ENCODE results near the gene TIMM17B.
"Not testable (repeated sequence)": the region's sequence is repeated elsewhere in the genome, so short reads cannot be mapped to it uniquely, and the experiment has no call there.

The TIMM17B gene

DNA sequence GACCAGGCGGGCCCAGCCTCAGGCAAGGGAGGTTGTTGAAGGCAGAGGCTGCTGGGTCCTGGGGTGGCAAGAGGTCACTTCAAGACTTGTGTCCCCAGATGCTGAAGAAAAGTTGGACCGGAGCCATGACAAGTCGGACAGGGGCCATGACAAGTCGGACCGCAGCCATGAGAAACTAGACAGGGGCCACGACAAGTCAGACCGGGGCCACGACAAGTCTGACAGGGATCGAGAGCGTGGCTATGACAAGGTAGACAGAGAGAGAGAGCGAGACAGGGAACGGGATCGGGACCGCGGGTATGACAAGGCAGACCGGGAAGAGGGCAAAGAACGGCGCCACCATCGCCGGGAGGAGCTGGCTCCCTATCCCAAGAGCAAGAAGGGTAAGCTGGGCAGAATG, 4.6 kb upstream of the TIMM17B start:
- TF ChIP-seq JUND (IDR thresholded peaks at IDR 0.05; ENCODE audit: low read depth), result no peak
- in situ Hi-C loops (cut with HindIII; ENCODE audit: low pct_unique_long_range_greater_than_20kb, low sequenced_read_pairs), result no loop called here
- no peak for DNase-seq (ENCODE audit: low read depth in 1 of 2, low spot score in 1 of 2)

DNA sequence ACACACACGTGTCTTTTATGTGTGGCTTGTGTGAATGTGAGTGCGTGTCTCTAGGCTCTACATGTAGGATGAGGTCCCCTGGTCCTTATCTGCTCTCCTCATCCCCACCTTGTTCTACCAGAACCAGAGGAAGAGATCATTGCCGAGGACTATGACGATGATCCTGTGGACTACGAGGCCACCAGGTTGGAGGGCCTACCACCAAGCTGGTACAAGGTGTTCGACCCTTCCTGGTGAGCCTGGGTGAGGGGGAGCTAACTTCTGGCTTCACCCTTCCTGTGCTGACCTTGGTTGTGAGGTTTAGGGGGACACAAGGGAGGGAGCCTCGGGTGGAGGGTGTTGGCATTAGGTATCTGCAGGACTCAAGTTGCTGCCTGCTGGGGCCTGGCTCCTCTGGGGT, 3.5 kb upstream of the TIMM17B start:
- in situ Hi-C loops (cut with HindIII; ENCODE audit: low pct_unique_long_range_greater_than_20kb, low sequenced_read_pairs), result no loop called here
- no peak for DNase-seq (ENCODE audit: low read depth in 1 of 2, low spot score in 1 of 2)
- TF ChIP-seq JUND (IDR thresholded peaks at IDR 0.05; ENCODE audit: low read depth), result no peak

DNA sequence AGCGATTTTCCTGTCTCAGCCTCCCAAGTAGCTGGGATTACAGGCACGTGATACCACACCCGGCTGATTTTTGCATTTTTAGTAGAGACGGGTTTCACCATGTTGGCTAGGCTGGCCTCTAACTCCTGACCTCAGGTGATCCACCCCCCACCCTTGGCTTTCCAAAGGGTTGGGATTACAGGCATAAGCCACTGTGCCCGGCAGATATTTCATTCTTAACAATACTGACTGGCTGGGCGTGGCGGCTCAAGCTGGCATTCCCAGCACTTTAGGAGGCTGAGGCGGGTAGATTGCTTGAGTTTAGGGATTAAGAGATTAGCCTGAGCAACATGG, 1.5 kb upstream of the TIMM17B start:
- no peak for DNase-seq (ENCODE audit: low read depth in 1 of 2, low spot score in 1 of 2)
- TF ChIP-seq JUND (IDR thresholded peaks at IDR 0.05; ENCODE audit: low read depth), result no peak
- in situ Hi-C loops (cut with HindIII; ENCODE audit: low pct_unique_long_range_greater_than_20kb, low sequenced_read_pairs), result no loop called here

DNA sequence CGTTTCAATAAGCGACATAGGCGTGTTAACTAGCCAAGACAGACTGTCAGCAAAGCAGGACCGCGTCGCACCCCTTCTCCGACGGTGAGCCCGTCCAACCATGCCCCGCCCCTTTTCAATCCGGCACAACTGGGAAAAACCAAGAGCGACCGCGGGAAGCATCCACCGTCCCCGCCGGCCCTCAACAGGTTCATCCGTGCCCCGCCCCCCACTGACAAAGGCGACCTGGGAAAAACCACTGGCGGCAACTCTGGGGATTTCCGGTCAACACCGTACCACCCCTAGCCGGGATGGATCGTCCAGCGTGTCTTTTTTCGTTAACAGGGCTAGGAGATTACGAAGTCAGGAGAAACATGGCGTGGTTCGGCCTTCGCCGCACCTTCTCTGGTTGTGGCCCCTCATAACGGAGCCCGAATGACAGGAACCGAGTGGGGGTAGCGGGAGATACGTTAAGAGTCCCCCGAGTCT, 377 bp downstream of the TIMM17B start:
- DNase-seq (ENCODE audit: low read depth in 1 of 2, low spot score in 1 of 2), result peak; percentile 37 to 94
- in situ Hi-C loops (cut with HindIII; ENCODE audit: low pct_unique_long_range_greater_than_20kb, low sequenced_read_pairs), result no loop called here

DNA sequence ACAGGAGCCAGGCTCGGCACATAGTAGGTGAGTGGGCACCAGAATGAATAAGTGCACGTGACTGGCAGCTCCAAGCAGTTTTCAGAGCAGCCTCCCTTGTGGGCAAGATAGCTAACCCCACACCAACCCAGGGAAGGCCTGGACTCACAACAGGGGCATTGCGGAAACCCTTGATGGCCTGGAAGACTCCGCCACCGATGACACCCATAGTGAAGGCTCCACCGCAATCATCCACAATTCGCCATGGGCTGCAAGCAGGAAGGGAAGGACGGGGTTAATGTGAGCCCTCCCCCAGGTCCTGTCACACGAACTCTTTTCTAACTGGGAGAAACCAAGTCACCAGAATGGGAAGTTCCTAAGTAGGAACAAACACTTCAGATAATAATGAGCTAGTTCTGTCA, 957 bp downstream of the TIMM17B start:
- in situ Hi-C loops (cut with HindIII; ENCODE audit: low pct_unique_long_range_greater_than_20kb, low sequenced_read_pairs), result no loop called here
- no peak for TF ChIP-seq JUND (IDR thresholded peaks at IDR 0.05; ENCODE audit: low read depth)
- peak in 1 of 2 experiments; percentile 71 for DNase-seq (ENCODE audit: low read depth in 1 of 2, low spot score in 1 of 2)

More for the DNA sequence above, 377 bp downstream of the TIMM17B start:
- no peak for TF ChIP-seq JUND (IDR thresholded peaks at IDR 0.05; ENCODE audit: low read depth)

DNA sequence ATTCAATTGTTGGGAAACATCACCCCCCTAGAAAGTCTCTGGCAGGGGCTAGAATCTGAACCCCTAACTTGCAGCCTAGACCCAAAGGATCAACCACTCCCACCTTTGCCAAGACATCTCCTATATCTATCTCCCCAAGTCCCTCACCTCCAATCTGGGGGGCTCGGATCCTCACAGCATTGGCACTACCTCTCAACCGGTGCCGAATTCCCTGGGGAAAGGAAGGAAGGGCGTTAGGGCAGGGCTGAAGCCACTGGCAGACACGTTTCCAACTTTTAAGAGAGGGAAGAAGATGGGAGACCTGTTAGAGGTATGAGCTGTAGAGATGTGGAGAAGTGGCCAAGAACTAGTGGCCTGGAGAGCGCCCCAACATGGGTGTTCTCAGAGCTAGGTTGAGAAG, 2.7 kb downstream of the TIMM17B start:
- in situ Hi-C loops (cut with HindIII; ENCODE audit: low pct_unique_long_range_greater_than_20kb, low sequenced_read_pairs), result no loop called here
- no peak for DNase-seq (ENCODE audit: low read depth in 1 of 2, low spot score in 1 of 2)
- TF ChIP-seq JUND (IDR thresholded peaks at IDR 0.05; ENCODE audit: low read depth), result no peak

DNA sequence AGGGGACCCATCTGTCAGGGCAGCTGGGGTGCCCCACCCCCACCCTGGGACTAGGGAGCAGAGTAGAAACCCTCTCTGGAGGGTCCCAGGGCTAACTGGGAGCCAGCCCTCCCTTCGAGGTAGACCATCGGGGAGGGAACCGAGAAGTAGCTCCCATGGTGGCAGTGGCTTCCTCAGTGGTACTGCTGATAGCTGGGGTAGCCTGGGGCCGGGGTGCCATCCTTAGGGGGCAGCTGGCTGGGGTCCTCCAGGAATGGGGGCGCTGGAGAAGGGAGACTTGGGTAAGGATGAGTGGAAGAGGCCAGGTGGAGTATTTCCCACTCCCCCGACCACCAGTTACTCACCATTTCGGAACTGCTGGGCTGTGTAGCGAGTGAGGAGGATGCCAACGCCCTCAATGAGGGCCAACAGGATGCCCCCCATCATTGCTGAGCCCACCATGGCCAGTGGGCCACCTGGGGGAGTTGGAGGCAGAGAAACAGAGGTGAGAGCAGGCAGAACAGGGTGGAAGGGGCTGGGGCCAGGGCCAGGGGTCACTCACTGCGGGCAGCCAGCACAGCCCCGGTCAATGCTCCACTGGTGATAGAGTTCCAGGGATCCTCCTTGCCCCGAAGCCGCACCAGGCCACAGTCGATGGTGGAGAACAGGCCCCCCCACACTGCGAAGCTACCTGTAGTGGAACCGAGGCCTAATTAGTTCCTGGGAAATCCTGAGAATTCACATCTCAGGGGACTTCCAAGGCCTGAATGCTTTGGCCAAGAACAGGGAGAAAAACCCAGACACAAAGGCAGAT, 3.8 kb downstream of the TIMM17B start:
- no peak for TF ChIP-seq JUND (IDR thresholded peaks at IDR 0.05; ENCODE audit: low read depth)
- in situ Hi-C loops (cut with HindIII; ENCODE audit: low pct_unique_long_range_greater_than_20kb, low sequenced_read_pairs), result no loop called here
- DNase-seq (ENCODE audit: low read depth in 1 of 2, low spot score in 1 of 2), result no peak

DNA sequence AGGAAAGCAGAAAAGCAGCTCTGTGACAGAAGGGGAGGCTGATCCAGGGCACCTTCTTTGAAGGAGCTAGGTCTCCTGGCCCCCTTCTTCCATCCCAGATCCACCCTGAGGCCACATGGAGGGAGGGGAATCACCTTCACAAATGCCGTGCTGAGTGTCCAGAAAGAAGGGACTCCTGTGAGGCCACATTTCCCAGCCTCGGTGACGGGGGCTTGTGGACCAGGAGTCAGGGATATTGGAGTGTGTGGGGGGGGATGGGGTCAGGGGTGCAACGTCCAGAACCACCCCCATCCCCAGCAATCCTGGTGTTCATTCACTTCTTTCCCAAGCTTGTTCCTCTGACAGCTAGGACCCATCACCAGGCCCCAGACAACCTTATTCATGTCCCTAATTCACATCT, 4.7 kb downstream of the TIMM17B start:
- DNase-seq (ENCODE audit: low read depth in 1 of 2, low spot score in 1 of 2), result no peak
- TF ChIP-seq JUND (IDR thresholded peaks at IDR 0.05; ENCODE audit: low read depth), result no peak
- in situ Hi-C loops (cut with HindIII; ENCODE audit: low pct_unique_long_range_greater_than_20kb, low sequenced_read_pairs), result no loop called here

DNA sequence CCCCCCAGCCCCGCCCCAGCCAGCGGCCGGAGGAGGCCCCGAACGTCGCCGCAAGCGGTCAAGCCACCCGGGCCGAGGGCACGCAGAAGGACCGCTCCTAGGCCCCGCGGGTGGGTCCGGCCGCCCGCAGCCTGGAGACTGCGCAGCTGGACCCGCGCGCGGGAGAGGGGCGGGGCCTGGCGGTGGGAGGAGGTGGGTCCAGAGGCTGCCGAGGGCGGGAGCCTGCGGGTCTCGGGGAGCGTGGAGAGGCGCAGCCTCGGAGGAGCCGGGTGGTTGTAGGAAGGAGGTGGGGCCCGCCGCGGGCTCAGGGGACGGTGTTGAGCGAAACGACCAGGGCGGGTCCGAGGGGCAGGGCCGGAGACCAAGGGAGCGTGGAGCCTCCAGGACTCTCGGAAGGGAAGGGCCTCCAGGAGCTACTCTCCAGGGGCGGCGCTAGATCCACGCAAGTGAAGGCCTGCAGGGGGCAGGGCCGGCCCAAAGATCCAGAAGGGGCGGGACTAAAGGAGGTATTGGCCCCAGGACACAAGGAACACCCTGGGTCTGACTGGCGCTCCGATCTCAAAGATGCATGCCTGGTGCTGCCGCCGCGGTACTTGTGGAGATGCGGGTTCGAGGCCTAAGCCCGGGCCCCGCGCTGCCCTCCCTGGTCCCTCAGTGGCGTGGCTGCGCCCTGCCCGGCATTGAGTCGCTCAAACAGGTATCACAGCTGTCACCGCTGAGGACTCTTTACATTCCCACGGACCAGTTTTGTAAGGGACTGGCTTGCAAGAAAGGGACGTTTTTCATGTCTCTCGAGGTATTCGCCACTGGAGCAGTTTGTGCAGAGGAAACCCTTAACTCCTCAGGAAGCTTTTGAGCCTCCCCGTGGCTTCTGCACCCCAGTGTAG, 5.9 kb downstream of the TIMM17B start:
- no peak for TF ChIP-seq JUND (IDR thresholded peaks at IDR 0.05; ENCODE audit: low read depth)
- in situ Hi-C loops (cut with HindIII; ENCODE audit: low pct_unique_long_range_greater_than_20kb, low sequenced_read_pairs), result no loop called here
- peak; percentile 68 to 97 for DNase-seq (ENCODE audit: low read depth in 1 of 2, low spot score in 1 of 2)

DNA sequence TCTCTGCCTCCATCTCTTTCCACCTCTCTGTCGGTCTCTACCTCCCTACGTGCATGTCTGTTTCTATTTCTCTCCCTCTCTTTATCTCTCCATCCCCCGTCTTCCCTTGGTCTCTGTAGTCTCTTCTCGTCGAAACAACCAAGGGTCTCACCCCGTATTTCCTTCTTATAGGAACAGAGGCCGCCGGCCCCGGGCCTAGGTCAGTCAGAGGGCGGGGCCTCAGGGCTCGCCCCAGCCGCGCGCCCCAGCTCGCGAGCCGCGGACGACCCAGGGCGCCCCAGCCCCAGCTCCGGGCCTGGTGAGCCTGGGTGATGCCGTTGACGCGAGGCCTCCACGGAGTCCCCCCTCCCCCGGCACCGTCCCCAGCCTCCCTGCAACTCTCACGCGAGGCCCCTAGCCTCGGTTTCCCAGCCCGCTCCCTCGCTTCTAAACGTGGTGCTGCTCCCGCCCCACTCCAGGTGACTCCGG, 6.6 kb downstream of the TIMM17B start:
- in situ Hi-C loops (cut with HindIII; ENCODE audit: low pct_unique_long_range_greater_than_20kb, low sequenced_read_pairs), result no loop called here
- no peak for DNase-seq (ENCODE audit: low read depth in 1 of 2, low spot score in 1 of 2)

DNA sequence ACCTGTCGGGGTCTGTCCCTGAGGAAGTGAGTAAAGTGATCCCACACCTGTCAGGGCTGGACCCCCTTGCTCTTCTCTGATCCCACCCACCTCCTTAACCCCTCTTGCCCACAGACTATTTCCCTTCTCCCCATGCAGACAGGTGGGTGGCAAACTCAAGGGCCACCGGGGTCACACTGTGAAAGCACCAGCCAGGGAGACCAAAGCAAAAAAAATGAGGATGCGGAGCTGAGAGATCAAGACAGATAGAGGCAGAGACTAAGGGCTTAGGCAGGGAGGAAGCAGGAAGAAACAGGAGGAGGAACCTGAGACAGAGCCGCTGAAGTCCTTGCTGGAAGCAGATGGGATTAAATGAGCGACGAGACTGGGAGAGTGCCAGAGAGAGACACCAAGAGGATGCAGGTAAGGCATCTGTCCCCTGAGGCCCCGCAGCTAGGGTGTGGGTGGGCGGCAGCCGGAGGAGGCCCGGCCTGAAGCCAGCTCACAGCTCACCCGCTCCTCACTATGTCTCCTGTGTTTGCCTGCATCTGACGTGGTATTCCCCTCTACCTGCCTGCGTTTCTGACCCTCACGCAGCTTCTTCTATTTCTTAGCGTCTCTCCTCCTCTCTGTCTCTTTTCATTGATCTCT, 7.2 kb downstream of the TIMM17B start:
- peak in 1 of 2 experiments; percentile 15 for DNase-seq (ENCODE audit: low read depth in 1 of 2, low spot score in 1 of 2)
- no peak for TF ChIP-seq JUND (IDR thresholded peaks at IDR 0.05; ENCODE audit: low read depth)
- in situ Hi-C loops (cut with HindIII; ENCODE audit: low pct_unique_long_range_greater_than_20kb, low sequenced_read_pairs), result no loop called here

More for the DNA sequence above, 6.6 kb downstream of the TIMM17B start:
- no peak for TF ChIP-seq JUND (IDR thresholded peaks at IDR 0.05; ENCODE audit: low read depth)

DNA sequence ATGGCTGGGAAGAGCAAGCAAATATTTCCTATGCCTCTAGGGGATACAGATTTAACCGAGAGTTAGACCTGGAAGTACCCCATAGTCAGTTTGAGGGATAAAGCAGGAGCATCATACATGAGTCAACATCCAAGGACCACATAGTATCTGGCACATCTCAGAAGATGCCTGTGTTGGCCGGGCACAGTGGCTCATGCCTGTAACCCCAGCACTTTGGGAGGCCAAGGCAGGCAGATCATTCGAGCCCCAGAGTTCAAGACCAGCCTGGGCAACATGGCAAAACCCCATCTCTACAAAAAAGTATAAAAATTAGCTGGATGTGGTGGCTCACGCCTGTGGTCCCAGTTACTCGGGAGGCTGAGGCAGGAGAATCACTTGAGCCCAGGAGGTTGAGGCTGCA, 11.0 kb downstream of the TIMM17B start:
- DNase-seq (ENCODE audit: low read depth in 1 of 2, low spot score in 1 of 2); in situ Hi-C loops (cut with HindIII; ENCODE audit: low pct_unique_long_range_greater_than_20kb, low sequenced_read_pairs): not testable (repeated sequence)

Measured in T47D (cell line).